Thyroid gland (tissue), 4 donors: ENCODE measurements around the gene RRBP1.

Experiments
- CTCF ChIP-seq, 6 experiments: fragments of 200-600 bp in 3 of 6; fragments of 450-650 bp in 3 of 6; sonication (generic) in 3 of 6; IDR thresholded peaks; one replicate each; pipeline ENCODE4 v1.5.1; 2016 to 2019; ENCODE audit warnings: antibody characterized with exemption in 6 of 6, mild to moderate bottlenecking in 2 of 6, inconsistent platforms in 1 of 6, moderate library complexity in 1 of 6
- POLR2A ChIP-seq, 2 donors: fragments of 450-650 bp; IDR thresholded peaks; one replicate each; pipeline ENCODE4 v1.6.1; 2017; ENCODE audit warnings: antibody characterized with exemption in 2 of 2, mild to moderate bottlenecking in 2 of 2, moderate library complexity in 1 of 2

DNA sequence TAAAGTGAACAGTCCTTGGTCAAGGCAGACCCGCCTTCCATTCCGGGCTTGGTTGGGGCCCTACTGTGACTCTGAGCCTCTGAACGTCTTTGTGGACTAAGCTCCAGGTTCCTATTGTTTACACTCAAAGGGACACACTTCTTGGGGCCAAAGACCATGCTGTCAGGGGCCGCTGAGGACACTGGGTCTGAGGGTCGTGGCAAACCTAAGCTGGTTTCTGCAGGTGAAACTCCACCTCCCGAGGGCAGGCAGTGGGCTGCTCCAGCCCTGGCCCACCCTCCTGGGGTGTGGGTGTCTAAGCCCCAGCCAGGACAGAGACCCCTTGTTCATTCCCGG is 69.1 kb downstream of the RRBP1 start:
- TF ChIP-seq CTCF (IDR thresholded peaks at IDR 0.05) (no peak), POLR2A (IDR thresholded peaks at IDR 0.05) (no peak)
